GM21619 (cell line): ENCODE results near the gene ADAMTS12.

ENCODE experiments used
- ATAC-seq: cut with Tn5 transposase; IDR thresholded peaks from one replicate; pipeline ENCODE4 v1.9.1; 2021; ENCODE audit not compliant: unreplicated experiment

ADAMTS12 gene

DNA sequence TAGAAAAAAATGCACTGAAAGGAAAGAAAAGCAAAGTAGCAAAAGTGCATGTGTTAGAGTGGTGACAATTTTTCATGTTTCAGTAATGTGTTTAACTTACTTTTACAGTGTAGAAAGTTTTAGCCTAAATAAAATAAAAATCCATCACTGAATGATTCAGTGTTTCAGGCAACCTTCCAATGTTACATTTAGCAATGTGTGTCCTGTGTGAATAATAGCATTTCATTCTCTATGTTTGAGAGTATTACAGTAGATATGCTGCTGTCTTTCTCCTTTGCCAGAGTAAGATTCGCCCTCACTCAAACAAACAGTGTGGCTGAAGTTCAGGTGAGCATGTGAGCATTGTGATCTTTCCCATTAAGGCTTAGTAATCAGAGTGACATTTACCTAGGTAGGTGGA is 279.9 kb downstream of the ADAMTS12 start:
- no peak for ATAC-seq

DNA sequence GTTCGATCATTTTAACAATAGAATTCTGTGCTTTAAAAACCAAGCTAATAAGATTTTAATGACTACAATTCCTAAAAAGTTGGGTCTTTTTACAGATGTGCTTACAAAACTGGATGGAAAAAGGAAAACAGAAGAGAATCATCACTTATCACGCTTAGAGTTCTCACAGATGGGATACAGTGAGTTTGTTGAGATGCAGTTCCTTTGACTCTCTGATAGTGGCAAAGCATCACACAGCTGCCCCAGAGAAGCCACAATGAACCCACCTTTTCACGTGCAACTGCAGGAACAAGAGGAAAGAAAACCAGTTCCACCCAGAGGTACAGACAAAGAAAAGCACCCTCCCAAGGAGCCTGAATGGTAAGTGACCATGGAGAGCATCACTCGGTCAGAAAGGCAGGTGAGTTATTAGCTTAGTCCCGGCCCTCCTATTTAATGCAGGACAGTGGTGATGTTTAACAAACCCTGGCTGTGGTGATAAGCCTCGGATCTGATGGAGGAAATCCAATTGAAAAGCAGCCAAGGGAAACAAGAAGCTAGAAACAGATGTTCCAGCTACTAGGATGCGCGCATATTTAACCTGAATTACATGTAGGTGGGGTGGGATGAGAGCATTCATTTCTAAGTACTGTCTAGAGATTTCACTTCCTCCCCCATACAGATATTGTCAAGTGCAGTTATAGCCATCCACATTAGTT is 283.3 kb downstream of the ADAMTS12 start:
- no peak for ATAC-seq

DNA sequence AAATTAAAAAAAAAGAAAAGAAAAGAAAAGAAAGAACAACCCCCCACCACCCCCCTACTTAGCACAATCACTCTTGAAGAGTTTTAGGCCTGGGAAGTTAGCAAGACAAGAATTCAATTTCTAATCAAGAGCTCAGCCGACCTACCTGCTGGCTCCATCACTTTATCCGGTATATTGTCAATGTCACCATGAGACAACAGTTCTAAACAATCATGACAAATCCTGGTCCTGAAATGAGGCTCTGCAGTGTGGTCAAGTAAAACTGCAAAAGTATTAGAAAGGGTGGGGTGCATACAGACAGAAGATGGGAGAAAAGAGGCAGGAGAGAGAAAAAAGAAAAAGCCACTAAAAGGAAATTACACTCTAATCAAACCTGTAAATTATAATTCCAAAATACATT is 287.3 kb downstream of the ADAMTS12 start:
- no peak for ATAC-seq

DNA sequence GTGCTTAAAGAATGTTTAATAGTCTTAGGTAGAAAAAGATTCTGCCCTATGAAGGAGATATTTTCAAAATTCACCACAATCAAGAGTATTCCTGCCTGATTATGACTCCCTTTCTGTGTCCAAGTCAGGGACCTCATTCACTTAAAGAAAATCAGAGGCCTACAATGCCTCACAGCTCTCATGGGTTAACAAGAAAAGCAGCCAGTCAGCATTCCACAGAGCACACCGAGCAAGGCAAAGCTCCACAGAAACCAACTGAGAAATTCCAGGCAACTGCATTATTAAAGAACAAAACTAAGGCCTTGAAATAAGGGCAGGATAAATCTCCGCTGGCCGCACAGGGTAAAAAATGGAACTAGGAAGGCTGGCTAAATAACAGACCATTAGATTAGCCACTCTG is 289.9 kb downstream of the ADAMTS12 start:
- ATAC-seq, result no peak

DNA sequence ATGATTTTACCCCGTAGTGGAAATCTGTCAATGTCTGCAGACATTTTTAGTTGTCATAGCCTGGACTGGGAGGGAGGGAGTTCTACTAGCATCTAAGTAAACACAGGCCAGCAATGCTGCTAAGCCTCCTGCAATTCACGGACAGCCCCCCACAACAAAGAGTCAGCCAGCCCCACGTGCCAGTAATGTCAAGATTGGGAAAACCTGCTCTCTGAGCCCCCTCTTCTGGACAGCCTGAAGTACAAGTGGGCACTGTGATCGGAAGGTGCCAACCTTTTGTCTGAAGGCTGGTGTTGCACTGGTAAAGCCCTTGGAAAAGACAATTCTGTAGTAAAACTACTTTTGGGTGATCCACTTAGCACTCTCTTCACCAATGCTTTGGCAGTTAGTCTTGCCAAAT is 296.5 kb downstream of the ADAMTS12 start:
- no peak for ATAC-seq

DNA sequence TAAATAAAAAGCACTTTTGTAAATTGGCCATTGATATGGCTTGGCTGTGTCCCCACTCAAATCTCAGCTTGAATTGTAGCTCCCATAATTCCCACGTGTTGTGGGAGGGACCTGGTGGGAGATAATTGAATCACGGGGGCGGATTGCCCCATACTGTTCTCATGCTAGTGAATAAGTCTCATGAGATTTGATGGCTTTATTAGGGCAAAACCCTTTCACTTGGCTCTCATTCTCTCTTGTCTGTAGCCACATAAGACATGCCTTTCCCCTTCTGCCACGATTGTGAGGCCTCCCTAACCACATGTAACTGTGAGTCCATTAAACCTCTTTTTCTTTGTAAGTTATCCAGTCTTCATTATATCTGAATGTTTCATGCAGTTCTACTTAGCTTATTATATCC is 297.8 kb downstream of the ADAMTS12 start:
- ATAC-seq, result no peak

DNA sequence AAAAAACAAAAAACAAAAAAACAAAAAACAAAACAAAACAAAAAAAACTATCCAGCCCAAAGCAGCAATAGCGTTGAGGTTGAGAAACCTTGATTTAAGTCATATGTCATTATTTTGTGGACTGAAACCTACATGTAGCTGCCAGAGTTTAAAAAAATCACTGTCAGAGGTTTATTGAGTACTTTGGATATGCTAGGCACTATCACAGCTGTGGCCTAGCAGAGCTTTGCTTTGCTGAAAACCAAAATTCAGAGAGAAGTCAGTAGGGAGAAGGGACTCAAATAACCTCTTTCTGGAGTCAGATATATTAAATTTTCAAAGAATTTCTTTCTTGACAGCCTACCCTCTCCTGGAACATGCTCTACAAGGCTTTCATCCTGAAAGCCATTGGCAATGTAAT is 299.5 kb downstream of the ADAMTS12 start:
- no peak for ATAC-seq

DNA sequence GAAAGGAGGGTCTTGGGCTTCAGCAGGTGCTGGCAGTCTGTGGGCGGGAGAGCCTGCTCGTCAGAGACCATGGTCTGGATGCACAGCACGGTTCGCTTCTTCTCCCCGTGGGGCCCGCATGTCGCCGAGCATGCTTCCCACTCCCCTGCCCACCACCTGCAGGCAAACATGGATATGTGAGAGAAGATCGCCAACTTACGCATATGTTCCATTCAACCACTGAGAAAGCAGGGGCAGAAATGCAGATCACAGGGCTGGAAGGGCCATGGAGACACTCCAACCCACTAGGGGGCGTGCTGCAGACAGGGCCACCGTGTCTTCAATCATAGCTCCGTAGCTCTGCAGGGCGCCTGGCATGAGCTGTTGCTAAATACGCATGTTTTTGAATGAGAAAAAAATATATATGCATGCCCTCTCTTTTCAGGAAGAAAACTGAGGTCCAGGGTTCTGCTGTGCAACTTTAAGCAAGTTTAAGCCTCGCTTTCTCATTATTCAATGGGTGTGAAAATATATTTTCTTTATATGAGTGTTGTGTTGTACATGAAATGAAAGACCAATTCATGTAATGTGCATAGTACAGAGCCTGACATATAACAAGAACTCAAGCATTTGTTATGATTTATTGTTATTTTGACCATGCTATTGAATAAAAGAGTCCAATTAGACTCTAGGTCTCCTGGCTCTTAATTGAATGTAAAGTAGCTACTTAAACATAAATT is 303.0 kb downstream of the ADAMTS12 start:
- ATAC-seq, result peak; percentile 75

DNA sequence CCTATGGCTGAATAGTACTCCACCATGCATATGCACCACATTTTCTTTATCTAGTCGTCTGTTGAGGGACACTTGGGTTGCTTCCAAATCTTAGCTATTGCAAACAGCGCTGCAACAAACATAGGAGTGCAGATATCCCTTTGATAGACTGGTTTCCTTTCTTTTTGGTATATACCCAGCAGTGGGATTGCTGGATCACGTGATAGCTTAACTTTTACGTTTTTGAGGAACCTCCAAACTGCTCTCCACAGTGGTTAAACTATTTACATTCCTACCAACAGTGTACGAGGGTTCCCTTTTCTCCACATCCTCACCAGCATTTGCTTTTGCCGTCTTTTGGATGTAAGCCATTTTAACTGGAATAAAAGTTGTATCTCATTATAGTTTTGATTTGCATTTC is 308.5 kb downstream of the ADAMTS12 start:
- ATAC-seq, result no peak

DNA sequence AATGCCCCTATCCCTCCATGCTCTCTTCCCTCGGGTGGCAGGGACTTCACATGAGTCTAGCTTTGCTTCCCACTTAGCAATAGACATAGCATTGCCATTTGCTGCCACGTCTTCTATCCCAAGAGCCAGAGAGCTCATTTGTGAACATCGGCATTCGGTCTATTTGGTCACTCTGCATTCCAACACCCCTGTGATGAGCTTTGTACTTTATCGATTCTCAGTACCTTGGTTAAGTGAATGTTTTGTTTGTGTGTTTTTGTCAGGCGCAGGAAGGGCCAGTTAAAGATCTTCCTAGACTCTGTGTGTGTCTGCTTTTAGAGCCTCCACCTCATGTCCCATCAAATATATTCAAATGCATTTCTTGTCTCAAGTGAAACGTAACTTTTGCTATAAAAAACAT is 309.4 kb downstream of the ADAMTS12 start:
- ATAC-seq, result no peak

DNA sequence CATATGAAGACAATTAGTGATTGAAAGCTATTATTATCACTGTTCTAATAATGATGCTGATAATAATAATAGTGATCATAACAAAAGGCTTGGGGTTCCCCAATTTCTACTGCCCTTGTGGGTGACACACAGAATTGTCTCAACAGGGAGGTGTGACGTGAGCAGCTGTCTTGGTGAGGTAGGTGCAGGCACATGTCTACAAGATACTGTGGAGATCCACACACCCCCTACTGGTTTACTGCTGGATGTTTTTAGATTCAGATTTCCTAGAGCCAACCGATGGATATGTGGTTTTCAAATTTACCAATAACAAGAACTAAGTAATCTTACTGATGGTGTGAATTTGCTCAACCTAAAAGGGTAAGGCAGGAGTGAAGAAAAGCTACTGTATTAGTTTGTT is 312.0 kb downstream of the ADAMTS12 start:
- no peak for ATAC-seq

DNA sequence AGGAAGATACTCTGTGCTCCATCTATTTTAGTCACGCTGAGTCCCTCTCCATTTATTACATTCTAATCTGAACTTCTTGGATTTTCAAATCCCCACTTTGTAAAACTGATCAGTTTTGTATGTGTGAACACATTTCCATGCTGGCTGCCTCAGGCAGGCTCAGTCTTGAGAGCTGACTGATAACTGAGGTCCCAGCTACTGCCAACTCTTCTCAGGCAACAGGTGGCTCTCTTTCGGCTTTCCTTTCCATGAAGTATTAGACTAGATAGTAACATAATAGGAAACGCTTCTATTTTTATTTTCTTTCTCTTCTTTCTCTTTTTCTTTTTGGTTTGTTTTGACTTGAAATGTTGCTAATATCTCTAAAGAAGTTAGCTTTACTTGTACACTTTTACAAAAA is 312.6 kb downstream of the ADAMTS12 start:
- ATAC-seq, result no peak

DNA sequence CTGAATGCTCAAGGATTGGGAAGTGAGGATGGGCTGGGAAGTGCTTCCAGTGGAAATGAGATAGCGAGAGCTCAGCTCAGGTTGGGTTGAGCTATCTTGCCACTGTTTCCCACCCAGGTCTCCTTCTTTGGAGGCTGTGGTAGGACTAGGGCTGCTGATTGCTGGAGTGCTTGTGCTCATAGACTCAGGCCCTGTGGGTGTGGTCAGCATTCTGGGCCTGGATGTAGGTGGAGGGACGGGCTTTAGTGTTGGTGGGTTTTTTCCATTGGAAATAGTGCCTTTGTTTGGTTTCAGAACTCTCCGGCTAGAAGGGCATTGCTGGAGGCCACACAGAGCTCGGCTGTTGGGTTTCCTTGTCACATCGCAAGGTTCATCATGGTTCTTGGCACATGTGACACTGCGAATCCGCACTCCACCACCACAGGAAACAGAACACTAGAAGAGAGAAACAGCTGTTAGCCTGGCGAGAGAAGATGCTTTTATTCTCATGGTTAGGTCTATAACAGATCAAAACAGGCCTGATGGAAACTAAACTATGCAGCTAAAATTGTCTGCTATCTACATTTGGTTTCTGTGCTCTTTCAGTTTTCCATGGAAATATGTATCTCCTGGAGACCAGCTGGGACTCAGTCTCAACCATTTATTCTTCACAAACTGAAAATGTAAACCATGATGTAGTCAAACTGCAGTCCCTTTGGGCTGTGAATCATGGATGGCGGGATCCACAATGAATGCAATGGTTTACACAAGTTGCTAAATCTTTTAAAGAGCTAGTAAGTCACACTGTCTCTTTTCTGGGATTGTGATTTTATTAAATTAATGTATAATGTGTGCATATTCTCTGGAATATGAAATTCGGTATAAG is 314.8 kb downstream of the ADAMTS12 start:
- no peak for ATAC-seq

DNA sequence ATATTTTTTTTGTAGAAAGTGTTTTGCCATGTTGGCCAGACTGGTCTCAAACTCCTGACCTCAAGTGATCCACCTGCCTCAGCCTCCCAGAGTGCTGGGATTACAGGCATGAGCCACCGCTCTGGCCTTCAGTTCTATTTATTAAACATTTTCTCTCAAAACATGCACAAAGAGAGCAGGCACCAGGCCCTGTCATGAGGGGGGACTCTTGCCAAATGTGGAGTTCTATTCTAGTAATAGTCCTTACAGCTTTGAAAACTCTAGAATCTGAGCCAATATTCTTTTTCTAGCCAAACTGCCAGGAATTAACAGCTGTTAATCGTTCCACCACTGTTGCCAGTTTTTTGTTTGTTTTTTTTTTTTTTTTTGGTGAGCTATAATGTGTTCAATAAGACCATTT is 326.5 kb downstream of the ADAMTS12 start:
- no peak for ATAC-seq

DNA sequence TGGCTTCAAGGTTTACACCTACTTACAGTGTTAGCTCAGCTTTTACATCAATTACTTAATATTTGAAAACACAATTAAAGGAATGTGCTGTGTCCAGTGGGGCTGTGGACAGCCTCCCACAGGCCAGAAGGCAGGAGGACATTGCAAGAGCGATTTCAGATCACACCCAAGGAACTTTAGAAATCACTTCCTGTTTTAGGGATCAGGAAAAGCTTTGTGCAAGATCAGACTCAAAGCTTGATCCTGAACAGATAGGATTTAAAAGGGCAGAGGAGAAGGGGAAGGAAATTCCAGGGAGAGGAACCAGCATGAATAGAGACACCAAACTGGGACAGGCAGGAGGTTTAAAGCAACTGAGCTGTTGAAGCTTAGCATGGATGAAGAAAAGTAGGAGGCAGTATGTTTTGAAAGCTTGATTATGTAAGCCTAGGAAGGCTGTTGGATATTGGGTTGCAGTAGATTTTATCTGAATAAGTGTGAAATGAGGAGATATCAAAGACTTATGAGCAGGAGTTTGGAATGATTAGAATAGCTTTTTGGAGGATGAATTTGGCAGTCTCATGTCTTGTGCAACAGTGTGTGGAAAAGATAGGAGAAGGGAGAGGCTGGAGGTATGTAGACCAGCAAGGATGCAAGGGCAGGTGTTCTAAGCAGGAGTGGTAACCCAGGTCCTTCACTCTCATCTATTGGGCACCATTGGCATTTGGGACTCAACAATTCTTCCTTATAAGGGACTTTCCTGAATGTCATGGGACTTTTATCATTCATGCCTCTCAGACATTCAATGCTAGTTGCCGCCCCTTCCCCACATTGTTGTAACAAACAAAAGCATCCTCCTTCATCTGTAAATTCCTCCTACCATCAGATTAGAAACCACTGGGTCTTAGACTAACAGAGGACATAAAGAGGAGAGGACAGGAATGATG is 327.5 kb downstream of the ADAMTS12 start:
- ATAC-seq, result no peak

DNA sequence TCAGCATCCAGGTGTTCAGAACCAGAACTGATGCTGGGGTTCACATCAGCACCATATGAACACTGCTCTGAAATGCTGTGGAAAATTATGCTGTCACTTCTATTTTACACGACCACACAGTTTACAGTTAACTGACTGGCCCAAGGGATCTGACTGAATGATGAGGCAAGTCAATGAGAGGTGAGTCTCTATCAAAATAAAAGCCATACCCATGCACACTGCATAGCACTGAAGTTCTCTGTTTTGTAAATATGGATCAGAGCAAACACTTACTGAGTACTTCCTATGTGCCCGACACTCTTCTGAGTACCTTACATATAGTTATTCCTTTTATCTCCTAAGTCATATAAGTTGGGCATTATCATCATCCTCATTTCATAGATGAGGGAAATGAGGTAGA is 328.3 kb downstream of the ADAMTS12 start:
- no peak for ATAC-seq

DNA sequence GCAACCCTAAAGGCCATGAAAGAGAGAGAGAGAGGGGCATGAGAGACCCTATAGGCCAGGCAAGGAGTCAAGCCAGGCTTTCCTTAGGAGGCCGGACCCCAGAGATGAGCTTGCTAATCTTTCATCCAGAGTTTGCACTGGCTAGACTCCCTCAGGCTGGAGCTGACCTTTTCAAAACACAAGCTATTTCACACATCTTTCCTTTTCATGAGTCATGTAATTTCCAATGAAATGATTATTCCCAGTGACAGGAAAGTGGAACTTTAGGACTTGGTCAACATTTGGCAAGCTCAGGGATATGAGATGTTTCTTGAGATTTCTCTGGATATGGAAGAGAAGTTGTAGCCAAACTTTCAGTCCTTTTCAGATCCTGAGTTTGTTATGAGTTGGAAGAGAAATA is 333.3 kb downstream of the ADAMTS12 start:
- no peak for ATAC-seq

DNA sequence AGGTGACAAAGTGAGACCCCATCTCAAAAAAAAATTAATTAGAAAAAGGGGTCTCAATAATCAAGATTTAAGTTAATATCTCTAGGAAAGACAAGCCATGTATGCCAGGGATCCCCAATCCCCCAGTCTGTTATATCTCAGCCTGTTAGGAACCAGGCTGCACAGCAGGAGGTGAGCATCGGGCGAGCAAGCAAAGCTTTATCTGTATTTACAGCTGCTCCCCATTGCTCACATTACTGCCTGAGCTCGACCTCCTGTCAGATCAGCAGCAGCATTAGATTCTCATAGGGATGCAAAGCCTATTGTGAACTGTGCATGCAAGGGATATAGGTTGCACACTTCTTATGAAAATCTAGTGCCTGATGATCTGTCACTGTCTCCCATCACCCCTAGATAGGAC is 334.2 kb downstream of the ADAMTS12 start:
- no peak for ATAC-seq

DNA sequence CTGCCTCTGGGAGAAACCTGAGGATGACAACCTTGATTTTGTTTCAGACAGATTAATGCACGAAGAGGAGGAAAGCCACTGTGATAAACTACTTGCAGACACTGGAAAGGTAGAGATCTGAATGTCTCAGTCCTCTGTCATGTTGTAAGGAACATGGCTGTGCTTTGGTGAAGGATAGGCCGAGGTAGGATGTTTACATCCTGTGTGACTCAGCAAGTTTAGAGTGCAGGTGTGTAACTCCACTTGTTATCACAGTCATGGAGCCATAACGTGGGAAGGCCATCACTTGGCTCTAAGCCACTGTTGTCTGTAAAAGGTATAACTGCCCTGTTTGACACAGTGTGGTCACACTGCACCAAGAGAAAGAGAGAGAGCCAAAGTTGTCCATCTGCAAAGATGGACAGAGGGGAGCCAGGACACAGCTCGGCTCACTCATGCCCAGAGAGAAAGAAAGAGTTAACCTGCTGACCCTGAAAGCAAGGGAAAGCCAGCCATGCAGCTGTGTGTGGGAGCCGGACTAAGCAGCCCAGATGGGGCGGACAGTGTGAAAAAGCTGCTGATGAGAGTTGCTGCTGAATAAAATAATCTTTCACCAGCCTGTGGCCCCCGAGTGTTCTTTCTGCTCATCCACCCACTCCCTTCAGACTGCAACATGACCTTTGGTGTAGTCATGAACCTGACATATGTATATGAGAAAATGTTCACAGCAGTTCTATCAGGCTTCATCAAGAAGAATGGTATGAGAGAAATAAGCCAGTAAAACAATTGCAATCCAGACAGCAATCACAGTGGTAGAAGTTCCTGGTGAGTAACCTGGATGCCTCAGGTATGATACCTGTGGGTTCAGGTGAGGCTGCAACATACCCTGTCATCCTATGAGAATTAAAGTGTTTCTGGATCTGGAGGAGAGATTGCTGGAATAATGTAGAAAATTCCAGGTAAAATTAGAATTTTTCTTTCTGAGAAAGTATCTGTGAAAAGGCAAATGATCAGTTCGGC is 335.2 kb downstream of the ADAMTS12 start:
- ATAC-seq, result no peak
